ENCODE results near the gene B4GALT1.
"Not testable (repeated sequence)": the region's sequence is repeated elsewhere in the genome, so short reads cannot be mapped to it uniquely, and the experiment has no call there.

Gene B4GALT1

DNA sequence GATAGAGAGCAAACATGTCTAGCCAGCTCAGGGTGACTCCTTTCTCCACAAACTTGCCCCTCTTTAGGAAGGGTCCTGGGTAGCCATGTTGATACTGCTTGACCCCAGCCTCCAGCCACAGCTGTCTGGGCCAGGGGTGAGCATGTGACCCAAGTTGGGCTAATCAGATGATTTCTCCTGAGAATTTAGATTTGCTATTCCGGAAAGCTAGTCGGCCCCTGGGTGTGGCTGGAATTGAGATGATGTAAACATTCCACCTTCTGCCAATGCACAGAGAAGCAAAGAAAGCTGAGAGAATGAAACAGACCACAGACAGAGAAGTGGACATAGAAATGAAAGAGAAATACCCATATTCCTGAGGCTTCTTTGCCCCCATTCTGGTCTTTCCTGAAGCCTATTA lies 17.8 kb upstream of the B4GALT1 start:
- DNase-seq = no peak

GRCh38 chr9:33182519-33182918 lies 15.4 kb upstream of the B4GALT1 start:
- no peak for DNase-seq

- DNase-seq = no peak
Observed at GRCh38 chr9:33180526-33181184, 13.5 kb upstream of the B4GALT1 start.

GRCh38 chr9:33178972-33179697 lies 12.0 kb upstream of the B4GALT1 start:
- no peak for DNase-seq

DNA sequence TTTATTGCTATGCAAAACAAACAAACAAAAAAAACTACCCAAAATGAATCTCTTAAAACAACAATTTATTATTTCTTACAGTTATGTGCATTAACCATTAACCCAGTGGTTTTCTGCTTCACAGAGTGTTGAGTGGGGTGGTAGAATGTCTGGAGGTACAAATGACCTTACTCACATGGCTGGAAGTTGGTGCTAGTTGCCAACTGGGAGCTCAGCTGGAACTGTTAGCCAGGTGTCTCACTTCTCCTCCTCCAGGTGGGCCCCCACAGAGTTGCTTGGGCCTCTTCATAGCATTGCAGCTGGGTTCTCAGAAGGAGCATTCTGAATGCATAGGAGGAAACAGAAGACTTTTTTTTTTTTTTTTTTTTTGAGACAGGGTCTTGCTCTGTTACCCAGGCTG lies 10.5 kb upstream of the B4GALT1 start:
- no peak for DNase-seq

GRCh38 chr9:33177086-33177485 lies 9.9 kb upstream of the B4GALT1 start:
- DNase-seq = no peak

- no peak for DNase-seq
Observed at GRCh38 chr9:33175649-33176325, 8.7 kb upstream of the B4GALT1 start.

DNA sequence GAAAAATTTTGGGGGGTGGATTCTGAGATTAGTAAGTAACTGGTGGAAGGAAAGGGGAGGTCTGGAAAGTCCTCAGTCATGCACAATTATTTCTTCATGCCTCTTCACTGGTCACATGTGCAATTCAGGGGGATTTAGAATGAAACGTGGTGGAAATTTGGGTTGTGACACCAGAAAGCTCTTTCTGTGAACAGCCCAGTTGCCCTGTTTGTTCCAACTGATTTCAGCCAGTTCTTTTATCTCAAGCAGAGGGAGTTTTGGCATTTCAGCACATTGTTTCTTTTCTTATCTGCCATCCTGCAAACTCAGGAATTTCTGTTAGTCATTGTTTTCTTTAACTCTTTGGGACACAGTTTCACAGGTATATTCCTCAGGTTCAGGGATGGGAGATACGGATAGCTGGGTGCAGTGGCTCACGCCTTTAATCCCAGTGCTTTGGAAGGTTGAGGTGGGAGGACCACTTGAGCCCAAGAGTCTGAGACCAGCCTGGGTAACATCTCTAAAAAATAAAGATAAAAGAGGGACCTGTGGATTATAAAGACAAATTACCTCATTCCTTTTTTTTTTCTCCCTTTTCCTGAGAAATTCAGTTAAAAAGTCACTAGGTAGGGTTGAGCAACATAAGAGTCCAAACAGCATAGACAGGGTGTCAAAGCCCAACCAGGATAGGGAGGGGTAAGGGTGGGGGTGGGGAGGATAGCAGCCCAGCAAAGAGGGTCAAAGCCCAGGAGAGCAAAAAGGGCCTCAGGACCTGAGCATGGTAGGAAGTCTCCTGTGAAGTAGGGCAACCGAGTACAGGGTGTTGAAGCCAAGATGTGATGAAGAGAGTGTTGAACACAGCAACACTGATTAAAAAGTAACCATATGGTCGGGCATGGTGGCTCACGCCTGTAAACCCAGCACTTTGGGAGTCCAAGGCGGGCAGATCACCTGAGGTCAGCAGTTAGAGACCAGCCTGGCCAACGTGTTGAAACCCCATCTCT lies 5.4 kb upstream of the B4GALT1 start:
- no peak for DNase-seq

DNA sequence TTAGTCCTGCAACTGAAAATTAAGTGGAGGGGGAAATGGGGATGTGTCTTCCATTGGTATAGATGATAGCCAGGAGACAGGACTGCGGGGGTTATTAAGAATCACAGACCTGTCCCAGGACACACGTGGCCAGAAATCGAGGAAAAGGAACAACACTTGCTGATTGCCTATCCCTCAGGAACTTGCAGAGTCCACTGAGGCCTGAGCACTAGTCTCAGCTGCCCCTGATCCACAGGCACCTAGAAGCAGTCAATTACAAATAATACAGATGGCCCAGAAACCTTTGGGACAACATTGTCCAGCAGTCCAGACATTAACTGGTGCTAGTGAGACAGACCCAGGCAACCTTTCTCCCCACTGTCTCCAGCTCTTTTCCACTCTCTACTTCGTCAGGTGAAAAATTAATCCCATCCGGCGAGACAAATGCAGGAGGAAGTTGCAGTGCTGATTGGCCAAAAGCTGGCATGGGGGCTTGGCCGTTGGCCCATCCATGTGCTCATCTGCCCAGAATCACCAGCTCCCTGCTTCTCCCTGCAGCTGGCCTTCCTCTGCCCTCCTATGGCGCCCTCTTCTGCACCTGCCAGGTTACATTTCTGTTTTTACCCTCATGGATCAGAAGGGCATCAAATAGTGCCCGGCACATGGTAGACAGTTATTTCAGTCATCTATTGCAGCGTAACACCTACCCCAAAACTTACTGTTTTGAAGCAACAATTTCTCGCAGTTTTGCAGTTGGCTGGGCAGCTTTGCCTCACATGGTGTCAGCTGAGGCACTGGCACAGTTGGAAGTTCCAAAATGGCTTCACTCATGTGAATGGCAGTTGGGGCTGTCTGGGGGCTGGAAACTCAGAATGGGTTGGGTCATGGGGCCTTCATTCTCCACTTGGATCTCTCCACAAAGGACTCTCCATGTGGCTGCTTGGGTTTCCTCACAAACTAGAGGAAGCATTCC lies 3.6 kb upstream of the B4GALT1 start:
- DNase-seq = no peak

DNA sequence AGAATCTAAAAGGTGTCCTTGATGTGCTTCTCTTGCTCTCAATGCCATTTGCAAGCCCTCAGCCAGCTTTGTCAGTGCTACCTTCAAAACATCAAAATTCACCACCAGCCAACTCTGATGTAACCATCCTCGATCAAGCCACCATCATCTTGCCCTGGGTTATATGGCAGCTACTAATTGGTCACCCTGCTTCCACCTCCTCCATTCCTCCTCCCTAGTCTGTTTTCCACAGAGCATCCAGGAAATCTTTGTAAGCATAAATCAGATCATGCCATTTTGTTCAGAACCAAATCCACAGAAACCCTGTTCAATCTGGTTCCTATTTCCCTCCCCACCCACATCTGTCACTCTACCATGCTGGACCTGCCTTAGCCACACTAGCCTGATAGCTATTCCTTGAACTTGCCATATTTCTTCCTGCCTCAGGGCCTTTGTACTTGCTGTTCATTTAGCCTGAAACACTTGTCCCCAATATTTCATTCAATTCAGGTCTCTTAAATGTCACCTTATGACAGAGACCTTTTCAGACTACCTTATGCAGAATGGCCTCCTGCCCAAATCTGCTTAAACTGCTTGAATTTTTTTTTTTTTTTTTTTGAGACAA lies 1.9 kb upstream of the B4GALT1 start:
- no peak for DNase-seq

- DNase-seq = peak; percentile 78
Observed at GRCh38 chr9:33167972-33168461, 881 bp upstream of the B4GALT1 start.

DNA sequence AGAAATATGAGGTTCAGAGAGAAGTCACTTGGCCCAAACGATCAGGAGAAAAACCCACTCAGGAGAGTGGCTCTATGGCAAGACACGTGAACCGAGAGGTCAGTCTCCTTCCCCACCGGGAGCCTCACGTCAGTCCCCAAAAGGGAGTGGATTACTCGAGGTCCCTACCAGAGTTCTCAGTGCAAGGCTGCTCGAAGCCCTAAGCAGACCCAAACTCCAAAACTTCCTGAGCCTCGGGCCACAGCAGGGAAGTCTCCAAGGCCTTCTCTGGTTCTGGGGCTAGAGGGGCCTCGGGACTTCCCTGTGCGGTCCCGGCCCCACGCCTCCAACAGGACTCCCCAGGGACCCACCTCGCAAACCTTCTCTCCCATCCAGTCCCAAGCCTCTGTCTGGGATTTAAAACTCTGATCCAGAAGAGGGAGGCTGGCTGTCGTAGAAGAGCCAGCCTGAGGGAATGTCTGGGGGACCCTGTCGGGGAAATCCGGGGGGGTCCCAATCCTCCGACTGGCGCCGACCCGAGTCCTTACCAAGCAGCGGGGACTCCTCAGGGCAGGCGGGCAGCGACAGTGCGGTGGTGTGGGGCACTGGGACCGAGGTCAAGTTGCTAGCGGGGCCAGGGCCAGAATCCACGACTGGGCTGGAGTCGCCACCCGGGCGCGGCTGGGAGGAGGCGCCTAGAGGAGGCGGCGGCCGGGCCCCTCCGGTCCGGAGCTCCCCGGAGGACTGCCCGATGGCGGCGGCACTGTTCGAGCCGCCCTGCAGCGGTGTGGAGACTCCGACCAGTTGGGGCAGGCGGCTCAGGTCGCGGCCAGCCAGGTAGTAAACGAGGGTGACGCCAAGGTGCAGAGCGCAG lies 679 bp downstream of the B4GALT1 start:
- DNase-seq = peak; percentile 29

DNA sequence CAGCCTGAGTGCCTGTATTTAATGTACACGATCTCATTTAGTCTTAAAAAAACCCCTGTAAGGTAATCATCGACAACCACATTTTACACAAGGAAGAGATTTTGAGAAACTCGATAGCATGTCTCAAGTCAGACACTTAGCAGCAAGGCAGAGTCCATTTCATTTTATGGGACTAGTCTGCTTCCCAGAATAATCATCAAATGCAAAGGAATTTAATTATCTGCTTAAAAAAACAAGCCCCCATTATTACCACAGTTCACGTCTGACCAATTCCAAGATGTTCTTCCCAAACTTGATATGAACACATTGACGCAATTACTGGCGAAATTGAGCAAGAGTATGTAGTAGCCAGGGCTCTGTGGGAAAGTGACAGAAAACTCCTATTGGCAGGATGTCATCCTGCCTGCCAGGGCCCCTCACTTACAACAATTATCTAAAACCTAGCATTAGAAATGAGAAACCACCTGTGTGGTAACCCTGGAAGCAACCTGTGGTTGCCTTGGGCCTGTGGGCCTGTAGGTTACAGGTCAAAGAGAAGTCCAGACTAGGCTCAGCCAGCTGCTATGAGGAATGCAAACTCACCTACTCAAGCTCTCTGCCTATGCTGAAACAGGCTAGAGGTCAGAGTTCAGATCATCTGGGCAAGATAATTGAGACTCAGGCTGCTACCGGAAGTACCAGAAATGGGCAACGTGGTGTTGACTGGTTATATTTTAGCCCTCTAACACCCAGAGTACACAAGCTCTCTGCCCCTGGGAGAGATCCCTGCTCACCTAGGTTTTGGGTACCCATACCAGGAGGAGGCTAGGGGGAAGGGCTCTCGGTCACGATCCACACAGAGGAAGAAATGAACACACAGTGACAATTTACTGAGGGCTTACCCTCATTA lies 1.6 kb downstream of the B4GALT1 start:
- no peak for DNase-seq

DNA sequence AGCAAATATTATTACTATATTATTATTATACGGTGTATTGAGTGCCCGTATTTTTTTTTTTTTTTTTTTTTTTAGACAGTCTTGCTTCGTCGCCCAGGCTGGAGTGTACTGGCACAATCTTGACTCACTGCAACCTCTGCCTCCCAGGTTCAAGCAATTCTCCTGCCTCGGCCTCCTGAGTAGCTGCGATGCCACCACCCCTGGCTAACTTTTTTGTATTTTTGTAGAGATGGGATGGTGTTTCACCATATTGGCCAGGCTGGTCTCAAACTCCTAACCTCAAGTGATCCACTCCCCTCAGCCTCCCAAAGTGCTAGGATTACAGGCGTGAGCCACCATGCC lies 2.2 kb downstream of the B4GALT1 start:
- not testable (repeated sequence) for DNase-seq

- no peak for DNase-seq
Observed at GRCh38 chr9:33164138-33164809, 2.9 kb downstream of the B4GALT1 start.

DNA sequence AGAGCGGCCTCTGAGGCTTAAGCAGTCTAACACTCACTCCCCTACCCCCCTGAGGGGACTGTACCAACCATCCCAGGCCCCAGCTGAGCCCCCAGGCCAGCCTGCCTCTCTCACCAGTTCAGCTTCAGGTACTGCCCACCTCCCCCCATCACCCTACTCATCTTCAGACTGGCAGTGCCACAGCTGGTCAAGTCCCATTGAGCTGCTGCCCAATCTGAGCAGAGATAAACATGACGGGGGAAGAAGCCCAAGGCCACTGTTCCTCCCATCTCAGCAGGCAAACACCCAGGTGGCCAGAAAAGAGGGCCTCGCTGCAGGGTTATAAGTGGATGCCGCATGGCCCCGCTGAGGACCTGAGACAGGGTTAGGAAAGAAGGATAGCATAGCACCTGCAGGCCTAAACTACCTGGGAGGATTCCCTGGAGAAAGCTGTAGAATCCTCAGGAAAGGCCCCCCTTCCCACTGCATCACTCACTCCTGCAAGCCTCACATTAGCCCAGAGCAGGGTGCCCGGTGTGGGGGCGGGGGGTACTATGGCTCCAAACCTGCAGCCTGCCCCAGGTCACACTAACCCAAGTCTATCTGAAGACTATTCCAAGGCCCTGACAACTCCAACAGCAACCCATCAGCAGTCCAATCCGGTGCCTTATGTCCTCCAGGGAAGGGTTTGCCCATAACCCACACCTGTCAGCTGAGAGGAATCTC lies 3.6 kb downstream of the B4GALT1 start:
- DNase-seq = no peak

DNA sequence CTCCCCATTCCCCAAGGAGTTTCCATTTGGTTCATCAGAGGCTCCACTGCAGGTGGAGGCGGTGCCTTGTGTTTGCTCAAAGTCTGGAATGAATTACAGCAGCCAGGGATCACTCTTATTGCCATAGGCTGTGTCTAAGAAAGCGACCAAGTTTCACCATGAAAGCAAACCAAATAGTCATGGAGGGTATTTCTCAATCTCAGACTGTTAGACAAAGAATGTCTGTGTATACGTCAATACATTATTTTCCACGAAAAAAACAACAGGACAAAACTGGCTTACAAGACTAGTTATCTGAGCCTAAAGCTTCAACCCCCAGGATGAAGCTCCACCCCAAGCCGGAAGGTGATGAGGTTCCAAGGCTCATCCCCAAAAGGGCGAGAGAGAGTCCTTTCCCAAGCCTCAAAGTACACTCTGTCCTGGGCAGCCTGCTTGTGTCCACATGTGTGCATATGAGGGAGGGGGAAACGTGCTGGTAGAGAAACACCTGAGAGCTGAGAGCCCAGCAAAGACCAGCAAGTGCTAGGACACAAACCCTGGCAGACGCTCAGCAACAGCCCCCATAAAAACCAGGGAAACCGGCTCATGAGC lies 4.3 kb downstream of the B4GALT1 start:
- DNase-seq = no peak
